Activated CD8-positive, alpha-beta T cell treated with anti-CD3 and anti-CD28 coated beads, Interleukin-2, amount 10 ng/mL, durations not matched to agents 7 days and 5 days (primary cell): ENCODE measurements around the gene KCNJ15. TPM values are rescaled to one million over a fixed set of nuclear protein-coding genes. Genes with fewer than 3 reads are reported as not detected.
A peak's percentile ranks its signal among the peaks of the same experiment; 100 is the strongest.

Experiments used
- ATAC-seq: fragments of 150-1000 bp; cut with Tn5 transposase; one replicate; pipeline ENCODE4 v1.10.0; 2021; ENCODE audit warnings: moderate library complexity
- CTCF ChIA-PET: fragments of 350-600 bp; sonication (Branson Sonifier 250); formaldehyde crosslinking; loops from one replicate; lab custom pipeline; 2021; ENCODE audit warnings: antibody characterized with exemption; lab: Charles Lee
- POLR2A ChIA-PET: fragments of 350-600 bp; sonication (Branson Sonifier 250); formaldehyde crosslinking; loops from one replicate; lab custom pipeline; 2021; ENCODE audit warnings: antibody characterized with exemption; lab: Charles Lee
- DNase-seq: peaks from one replicate; pipeline ENCODE4 v3.0.0-alpha.2; 2020
- H3K27ac Mint-ChIP-seq: one replicate; pipeline ENCODE4 v1.8.0; 2021; ENCODE audit warnings: mild to moderate bottlenecking, mixed read lengths
- H3K27me3 Mint-ChIP-seq: one replicate; pipeline ENCODE4 v1.8.0; 2021; ENCODE audit warnings: low read depth, mixed read lengths
- H3K36me3 Mint-ChIP-seq: one replicate; pipeline ENCODE4 v1.8.0; 2021; ENCODE audit warnings: low read depth, mixed read lengths
- H3K4me1 Mint-ChIP-seq: one replicate; pipeline ENCODE4 v1.8.0; 2021; ENCODE audit warnings: low read depth, mixed read lengths
- H3K4me3 Mint-ChIP-seq: one replicate; pipeline ENCODE4 v1.8.0; 2021; ENCODE audit warnings: mild to moderate bottlenecking, mixed read lengths
- H3K9me3 Mint-ChIP-seq: one replicate; pipeline ENCODE4 v1.8.0; 2022; ENCODE audit warnings: mixed read lengths; ENCODE audit not compliant: insufficient read depth
- total RNA-seq, 2 experiments: library from RNA; stranded (reverse); gene quantifications; one replicate each; pipeline ENCODE4 v1.2.3, GENCODE V29; 2021

KCNJ15 gene
- total RNA-seq, 2 experiments from 2014 or later: not detected

DNA sequence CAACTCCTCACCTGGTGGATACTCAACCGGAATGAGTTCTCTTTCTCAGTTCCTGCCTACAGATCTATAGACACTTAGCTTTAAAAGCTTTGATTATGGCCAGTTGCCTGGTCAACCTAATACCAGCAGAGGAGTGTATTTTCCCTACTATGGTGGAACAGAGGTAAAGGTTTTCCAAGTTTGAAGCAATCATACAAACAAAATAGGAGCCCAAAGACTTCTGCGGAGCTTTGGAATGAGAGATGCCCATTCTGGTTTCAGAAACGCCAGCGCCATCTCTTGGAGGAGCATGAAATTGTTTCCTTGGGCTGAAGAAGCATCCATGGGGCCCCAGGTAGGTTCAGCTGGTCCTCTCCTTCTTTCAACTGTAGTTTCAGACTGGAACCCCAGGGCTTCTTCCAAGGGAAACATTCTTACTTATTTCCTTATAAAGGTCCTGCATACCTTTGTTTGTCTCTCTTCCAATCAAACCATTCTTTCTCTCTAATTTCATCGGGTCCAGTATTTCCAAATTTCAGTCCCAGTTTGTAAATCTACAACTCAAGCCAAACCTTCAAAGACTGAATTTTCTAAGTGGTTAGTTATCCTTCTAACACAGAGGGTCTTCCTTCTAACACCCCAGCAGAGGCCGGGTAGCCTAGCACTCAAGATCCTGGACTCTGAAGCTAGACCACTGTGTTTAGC, 95.9 kb downstream of the KCNJ15 start:
- Mint-ChIP-seq H3K36me3 (no peaks in the 10 kb centered on the region), H3K27ac (no peak overlapping the region), H3K4me1 (no peaks in the 10 kb centered on the region), H3K27me3 (peaks cover 5% of the 10 kb centered on the region), H3K4me3 (no peak overlapping the region), H3K9me3 (no peaks in the 10 kb centered on the region)
- POLR2A ChIA-PET: no interaction called here
- peak; percentile 39 for DNase-seq
- ATAC-seq: no peak
- CTCF ChIA-PET: interaction anchor here (0.7 to 3.8 kb wide), 24 partner anchors 10 to 216 kb away, joined by 3 to 49 read pairs (median 4); no protein-coding TSS in a partner anchor

DNA sequence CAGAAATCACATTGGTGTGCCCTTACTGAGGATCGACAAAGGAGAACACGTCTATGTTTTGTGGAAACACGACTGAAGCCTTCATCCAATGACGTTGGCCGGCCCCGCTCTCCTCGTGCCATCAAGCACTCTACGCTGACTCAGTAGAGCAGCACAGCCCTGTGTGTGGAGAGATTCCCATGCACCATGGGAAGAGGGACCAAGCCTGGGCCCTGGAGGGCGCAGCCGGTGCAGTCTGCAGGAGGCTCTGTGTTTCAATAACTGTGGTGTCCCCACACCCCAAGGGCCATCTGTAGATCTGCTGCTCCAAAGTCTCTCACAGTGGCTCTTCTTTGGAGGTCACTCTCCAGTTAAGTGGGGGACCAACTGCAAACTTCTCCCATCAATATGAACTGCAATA, 97.4 kb downstream of the KCNJ15 start:
- Mint-ChIP-seq H3K27ac (no peak overlapping the region), H3K4me3 (no peak overlapping the region), H3K9me3 (no peaks in the 10 kb centered on the region), H3K27me3 (peaks cover 5% of the 10 kb centered on the region), H3K36me3 (no peaks in the 10 kb centered on the region), H3K4me1 (no peaks in the 10 kb centered on the region)
- ChIA-PET CTCF (interaction anchor here (0.9 to 3.8 kb wide), 6 partner anchors 105 to 642 kb away, joined by 3 to 49 read pairs (median 8); no protein-coding TSS in a partner anchor), POLR2A (no interaction called here)
- ATAC-seq (no peak), DNase-seq (no peak)

DNA sequence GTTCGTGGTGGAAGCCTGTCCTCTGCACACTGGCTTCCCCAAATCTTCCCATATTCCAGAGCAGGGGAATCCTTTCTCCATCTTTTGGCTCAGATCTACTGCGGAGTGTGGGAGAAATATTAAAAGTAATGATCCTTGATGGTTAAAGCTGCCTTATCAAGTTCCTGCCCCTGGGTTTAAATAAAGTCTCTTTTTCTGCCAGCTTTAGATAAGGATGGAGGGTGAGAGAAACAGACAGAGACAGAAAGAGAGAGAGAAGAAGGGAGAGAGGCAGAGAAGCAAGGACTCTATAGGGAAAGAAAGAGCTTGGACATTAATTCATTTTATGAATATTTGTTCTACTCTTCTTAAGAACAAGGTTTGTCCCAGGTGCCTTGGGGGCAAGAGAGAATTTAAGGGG, 98.0 kb downstream of the KCNJ15 start:
- Mint-ChIP-seq H3K4me1 (no peaks in the 10 kb centered on the region), H3K4me3 (no peak overlapping the region), H3K36me3 (no peaks in the 10 kb centered on the region), H3K27ac (no peak overlapping the region), H3K27me3 (peaks cover 5% of the 10 kb centered on the region), H3K9me3 (no peaks in the 10 kb centered on the region)
- no peak for DNase-seq
- POLR2A ChIA-PET: no interaction called here
- CTCF ChIA-PET: interaction anchor here (0.6 to 2.4 kb wide), 9 partner anchors 17 to 1098 kb away, joined by 3 to 11 read pairs (median 5); no protein-coding TSS in a partner anchor
- no peak for ATAC-seq

DNA sequence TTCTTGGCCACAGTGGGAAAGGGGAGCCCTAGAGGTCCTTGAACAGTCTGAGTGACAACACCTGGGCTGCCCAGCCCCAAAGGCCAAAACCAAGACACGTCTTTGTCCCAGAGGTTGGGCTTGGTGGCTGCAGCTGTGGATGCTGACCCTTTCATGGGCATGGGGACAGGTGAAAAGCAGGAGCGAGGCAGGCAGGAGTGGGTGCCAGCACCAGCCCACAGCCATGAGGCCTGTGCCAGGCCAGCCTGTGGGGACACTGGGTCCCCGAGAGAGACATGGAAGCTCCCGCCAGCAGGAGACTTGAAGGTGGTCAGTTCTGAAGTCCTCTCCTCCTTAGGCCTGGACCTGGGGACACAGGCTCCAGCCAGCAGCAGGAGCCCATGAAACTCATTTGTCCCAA, 98.6 kb downstream of the KCNJ15 start:
- no peak for ATAC-seq
- Mint-ChIP-seq H3K4me3 (no peak overlapping the region), H3K36me3 (no peaks in the 10 kb centered on the region)

DNA sequence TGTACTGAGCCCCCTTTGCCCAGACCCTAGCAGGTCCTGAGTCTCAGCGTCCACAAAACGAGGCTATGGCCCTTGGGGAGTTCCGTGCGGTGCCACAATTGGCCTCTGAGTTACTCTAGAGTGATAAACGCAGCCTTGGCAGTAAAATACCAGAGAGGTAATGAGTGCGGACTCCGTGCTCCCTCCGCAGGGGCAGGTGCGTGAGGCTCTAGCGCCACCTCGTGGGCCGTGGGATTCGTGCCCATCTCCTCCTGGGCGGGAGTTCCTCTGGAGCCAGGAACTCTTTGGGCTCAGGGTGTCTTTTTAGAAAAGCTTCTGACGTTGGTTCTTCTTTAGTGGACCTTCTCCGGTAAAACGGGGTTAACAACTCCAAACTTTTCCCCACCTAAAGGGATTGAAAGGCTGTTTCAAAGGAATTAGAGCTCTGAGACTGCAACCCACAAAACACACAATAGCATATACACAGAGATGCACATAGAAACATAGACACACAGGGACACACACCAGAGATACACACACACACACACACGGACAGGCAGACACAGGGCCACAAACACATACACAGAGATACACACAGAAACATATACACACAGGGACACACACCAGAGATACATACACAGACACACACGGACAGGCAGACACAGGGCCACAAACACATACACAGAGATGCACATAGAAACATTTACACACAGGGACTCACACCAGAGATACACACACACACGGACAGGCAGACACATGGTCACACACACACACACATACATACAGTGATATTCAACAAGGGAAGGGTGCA, 99.4 kb downstream of the KCNJ15 start:
- ChIA-PET CTCF (interaction anchor here (0.7 to 2.4 kb wide), 13 partner anchors 12 to 232 kb away, joined by 3 to 17 read pairs (median 4); no protein-coding TSS in a partner anchor), POLR2A (no interaction called here)
- DNase-seq (peak; percentile 76), ATAC-seq (peak; percentile 75)
- H3K4me1 Mint-ChIP-seq: no peaks in the 10 kb centered on the region
- H3K9me3 Mint-ChIP-seq: no peaks in the 10 kb centered on the region
- peaks cover 5% of the 10 kb centered on the region for H3K27me3 Mint-ChIP-seq
- no peak overlapping the region for H3K4me3 Mint-ChIP-seq
- no peaks in the 10 kb centered on the region for H3K36me3 Mint-ChIP-seq
- no peak overlapping the region for H3K27ac Mint-ChIP-seq

More for the DNA sequence above, 98.6 kb downstream of the KCNJ15 start:
- Mint-ChIP-seq H3K27me3 (peaks cover 5% of the 10 kb centered on the region), H3K27ac (no peak overlapping the region), H3K9me3 (no peaks in the 10 kb centered on the region), H3K4me1 (no peaks in the 10 kb centered on the region)
- POLR2A ChIA-PET: no interaction called here
- no peak for DNase-seq
- CTCF ChIA-PET: interaction anchor here (0.6 to 2.4 kb wide), 11 partner anchors 18 to 1098 kb away, joined by 3 to 11 read pairs (median 4); no protein-coding TSS in a partner anchor

Other genes with a start within 250 kb of the KCNJ15 start
- not detected for gene ERG, start 241.5 kb downstream of the KCNJ15 start, total RNA-seq